HG02623 (cell line): ENCODE measurements around the gene GEMIN8.

ENCODE experiments used
- ATAC-seq: cut with Tn5 transposase; IDR thresholded peaks from one replicate; pipeline ENCODE4 v1.9.1; 2021; ENCODE audit warnings: moderate library complexity; ENCODE audit not compliant: unreplicated experiment

GEMIN8 gene

DNA sequence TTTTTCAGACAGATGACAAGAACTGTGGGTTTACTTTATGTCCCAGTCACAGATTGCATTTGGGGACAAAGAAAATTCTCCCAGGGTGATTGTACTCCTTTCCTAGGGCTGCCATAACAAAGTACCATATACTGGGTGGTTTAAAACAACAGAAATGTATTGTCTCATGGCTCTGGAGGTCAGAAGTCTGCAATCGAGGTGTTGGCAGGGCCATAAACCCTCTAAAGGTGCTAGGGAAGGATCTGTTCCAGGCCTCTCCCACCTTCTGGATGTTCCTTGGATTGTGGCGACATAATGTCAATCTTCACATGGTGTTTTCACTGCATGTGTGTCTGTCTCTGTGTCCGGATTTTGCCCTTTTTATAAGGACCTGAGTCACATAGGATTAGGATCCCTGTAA lies 12.3 kb downstream of the GEMIN8 start:
- ATAC-seq = no peak

DNA sequence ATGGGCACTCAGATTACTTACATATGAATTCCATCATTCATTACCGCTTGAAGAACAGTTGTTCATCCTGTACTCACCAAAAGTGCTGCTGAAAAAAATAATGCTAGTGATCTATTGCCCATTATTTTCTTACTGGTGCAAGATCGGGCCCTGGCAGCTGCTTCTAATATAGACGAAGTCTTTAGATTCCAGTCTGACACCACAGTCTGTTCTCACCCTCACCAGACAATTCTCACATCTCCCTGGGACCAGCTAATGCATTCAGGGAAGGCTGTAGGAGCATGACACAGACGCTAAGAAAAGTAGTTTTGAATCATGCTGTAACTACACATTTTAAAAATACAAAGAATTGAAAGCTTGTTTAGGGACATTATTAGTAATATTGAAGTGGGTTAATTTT lies 13.8 kb downstream of the GEMIN8 start:
- no peak for ATAC-seq

DNA sequence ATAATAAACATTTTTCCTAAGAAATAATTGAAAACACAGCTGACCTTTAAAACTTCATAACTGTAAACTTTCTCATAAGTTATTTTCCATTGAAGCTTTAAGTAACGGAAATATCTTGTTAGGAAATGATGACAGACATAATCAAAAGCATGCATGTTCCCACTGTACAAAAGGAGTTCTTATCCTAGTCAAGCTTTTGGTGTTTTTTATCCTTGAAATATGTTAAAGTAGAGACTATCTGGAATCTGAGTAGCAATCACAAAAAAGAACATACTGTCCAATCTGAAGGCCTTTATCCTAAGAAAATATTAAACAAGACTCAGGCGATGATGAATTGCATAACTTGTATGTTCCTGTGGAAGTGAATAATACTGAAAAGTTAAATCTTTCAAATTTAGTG lies 14.4 kb downstream of the GEMIN8 start:
- ATAC-seq = no peak

DNA sequence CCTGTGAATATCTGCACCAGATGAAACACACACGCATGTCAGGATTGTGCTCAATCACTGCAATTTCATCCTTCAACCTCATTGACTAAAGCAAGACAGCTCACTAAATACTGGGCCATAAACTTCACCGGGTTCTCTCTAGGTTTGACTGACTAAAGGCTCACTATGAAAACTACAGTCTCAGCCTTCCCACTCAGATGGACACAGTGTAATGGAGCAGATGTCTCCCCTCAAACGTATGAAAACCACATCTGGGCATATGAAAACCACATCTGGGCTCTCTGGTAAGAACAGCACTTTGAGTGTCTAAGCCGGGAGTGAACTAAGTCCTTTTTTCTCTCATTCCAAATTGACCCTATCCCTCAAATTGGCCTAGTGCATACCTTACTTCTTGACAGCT lies 15.2 kb downstream of the GEMIN8 start:
- ATAC-seq = no peak

DNA sequence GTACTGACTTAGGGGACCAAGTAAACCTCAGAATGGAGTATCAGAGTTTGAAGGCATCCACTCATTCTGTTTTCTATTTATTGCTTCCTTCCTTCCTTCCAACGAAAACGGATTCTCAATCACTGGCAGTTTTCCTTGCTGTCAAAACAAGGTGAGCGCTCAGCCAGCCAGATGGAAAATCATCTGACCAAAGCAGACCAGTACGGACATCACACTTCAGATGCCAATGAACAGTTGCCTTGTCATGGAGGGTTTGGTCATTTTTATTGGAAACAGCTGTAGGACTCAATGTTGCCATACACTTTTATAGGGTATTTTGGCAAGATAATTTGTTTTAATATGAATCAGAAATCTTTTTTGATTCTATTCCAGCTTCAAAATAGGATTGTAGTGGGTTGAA lies 16.6 kb downstream of the GEMIN8 start:
- ATAC-seq = no peak

DNA sequence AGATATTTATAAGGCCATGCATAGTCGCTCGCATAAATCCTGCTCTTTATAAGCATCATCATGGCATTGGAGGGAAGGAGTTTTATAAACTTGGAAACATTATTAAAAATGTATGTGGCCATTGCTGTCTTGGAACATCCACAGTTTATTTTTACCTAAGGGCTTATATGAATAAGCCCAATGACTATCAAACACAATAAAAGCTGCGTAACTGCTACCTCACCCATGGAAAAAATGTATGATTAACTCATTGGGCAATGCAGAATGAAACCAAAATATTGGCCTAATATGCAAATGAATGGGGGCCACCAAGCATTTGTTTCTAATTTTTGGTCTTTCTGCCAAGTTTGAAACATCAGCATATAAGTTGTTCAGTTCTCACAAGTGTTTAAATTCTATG lies 19.1 kb downstream of the GEMIN8 start:
- no peak for ATAC-seq

DNA sequence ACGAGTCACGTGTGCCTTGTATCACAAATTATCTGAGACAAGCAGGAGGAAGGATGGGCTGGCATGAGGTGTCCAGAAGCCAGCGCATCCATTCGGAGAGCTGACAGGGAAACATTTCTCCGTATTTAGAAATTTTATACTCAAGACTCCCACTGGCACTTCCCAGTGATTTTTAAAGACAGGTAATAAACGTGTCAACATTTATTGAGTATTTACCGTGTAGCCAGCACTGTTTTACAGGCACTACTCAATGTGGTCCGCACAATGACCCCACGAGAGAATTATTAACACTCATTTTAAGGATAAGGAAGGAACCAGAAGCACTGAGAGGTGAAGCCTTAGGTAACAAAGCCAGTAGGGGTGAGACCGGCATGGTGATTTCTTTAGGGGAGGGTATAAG lies 23.2 kb downstream of the GEMIN8 start:
- no peak for ATAC-seq

DNA sequence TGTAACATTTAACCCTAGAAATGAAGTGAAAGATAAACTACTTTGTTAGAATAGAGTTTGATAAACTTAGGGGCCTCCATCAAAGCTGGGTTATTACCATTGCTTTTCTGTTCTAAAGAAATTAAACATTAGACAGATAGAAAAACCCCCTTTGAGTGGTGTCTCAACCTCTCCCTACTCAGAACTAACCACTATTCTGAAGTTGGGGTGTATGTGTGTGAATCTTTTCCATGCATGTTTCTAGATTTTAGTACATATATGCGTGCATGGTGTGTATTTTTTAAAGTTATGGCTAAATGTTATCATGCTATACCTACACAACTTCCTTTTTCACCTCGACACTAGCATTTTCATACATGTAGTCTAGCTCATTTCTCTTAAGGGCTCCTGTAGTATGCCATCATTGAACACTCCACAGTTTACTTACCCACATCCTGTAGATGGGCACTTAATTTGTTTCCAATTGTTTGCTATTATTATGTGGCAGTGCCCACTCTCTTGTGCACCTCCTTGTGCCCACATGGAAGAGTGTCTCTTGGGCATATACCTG lies 25.7 kb downstream of the GEMIN8 start:
- no peak for ATAC-seq

DNA sequence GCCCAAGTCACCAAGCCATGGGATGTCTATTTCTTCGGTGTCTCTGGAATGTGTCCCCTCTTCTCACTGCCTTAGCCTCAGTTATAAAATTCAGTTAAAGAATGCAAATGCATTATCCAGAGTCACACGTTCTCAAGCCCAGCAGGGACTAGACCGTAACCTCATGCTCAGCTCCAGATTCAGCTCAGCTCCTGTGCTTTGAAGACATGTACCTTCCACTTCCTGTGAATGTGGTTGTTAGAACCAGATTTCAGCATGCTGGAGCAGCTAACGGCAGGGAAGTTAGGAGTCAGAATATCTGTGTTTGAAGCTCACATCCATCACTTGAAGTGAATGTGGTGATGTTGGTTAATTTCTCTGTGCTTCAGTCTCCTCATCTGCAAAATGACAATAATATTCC lies 26.7 kb downstream of the GEMIN8 start:
- no peak for ATAC-seq

DNA sequence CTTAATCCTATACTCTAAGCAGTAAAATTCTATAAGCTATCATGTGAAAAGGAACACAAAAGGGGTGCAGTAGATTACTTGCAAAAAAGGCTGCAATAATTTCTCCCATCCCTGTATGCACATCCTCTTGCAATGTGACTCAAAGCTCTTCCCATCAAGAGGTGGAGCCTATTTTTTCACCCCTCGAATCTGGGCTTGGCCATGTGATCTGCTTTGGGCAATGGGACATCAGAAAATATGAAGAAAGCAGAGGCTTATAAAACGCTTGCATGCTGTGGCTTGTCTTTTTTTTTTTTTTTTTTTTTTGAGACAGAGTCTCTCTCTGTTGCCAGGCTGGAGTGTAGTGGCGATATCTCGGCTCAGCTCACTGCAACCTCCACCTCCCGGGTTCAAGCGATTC lies 33.0 kb downstream of the GEMIN8 start:
- no peak for ATAC-seq

DNA sequence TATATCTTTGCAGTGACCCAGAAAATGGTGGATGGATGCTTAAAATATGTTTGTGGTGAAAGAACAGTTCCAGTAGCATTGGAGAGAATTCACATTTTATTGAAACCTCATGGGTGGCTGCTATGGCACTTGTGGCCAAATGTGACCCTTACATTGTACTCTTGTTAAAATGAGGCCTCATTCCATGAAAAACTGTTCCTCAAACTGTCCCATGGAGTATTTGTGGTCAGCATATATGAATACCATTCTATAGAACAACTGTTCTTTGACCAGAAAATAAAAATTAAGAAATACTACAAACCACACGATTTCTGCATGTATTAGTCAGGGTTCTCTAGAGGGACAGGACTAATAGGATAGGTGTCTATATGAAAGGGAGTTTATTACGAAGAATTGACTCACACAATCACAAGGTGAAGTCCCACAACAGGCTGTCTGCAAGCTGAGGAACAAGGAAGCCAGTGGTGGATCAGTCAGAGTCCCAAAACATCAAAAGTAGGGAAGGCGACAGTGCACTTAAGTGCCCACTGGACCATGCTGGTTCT lies 35.1 kb downstream of the GEMIN8 start:
- ATAC-seq = no peak

DNA sequence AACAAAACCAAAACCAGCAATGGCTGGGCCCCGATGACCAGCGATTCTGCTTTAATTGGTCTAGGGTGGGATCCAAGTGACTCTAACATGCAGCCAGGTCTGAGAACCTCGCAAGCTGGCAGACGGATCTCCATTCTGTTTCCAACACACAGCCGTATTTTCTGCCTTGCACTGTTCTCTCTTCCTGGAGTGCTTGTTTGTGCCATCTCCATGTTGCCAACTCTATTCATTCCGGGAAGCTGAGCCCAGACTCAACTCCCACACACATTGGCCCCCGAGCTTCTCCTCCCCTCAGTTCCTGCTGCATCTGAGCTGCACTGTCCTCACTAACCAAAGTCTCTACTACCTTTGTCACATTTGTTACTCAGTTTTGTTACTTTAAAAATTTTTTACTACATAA lies 35.6 kb downstream of the GEMIN8 start:
- no peak for ATAC-seq

DNA sequence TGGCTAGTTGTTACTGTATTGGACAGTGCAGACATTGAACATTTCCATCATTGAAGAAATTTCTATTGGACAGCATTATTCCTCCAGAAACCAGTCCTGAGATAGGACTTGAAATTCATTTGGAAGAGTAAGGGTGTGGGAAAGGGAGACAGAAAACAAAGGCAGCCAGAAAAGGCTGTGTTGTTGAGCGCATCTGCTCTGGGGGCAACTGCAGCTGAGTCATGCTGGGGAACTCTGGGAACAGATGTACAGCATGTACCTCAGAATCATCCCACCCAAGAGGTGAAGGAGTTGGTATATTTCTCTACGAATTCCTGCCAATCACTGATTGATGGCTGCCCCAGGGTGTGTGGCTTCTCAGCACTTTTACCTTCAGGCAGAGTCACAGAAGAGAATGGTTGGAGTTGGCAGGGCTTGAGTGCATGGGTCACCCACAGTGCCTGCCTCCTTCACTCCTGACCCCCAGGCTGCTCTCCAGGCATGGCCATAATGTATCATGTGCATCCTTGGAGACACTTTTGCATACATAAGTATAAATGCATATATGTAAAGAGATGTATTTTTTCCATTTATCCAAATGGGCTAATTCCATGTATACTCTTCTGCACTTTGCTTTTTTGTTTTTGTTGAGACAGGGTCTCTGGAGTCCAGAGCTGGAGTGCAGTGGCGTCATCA lies 39.4 kb downstream of the GEMIN8 start:
- no peak for ATAC-seq

DNA sequence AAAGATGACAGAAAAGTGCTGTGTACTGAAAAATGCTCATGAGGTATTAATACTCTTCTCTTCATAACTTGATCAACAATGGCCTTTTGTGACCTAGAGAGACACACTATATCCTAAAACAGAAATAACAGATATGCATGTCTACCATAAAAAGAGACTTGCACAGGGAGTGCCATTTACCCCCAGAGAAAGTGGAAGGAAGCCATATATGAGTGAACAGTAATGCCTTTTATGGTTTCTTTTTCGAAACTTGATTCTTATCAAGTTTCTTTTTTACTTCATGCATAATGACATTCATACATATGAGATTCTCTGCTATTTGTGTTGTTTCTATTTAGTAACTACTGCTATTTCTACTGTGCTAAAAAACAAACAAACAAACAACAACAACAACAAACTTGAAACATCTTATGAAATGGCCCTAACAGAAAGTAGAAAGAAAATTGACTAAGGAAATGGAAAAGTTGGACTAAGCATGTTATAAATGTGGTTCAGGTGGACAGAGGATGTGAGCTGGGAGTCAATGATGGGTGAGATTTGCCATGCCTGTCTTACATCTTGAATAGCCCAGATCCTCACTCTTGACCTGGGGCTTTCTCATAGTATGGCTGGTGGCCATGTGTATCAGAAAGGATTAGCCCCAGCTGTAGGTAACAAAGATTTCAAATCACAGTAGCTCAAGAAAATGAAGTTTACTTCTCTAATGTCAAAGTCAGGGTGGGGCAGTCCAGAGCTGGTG lies 43.8 kb downstream of the GEMIN8 start:
- ATAC-seq = peak; percentile 43

DNA sequence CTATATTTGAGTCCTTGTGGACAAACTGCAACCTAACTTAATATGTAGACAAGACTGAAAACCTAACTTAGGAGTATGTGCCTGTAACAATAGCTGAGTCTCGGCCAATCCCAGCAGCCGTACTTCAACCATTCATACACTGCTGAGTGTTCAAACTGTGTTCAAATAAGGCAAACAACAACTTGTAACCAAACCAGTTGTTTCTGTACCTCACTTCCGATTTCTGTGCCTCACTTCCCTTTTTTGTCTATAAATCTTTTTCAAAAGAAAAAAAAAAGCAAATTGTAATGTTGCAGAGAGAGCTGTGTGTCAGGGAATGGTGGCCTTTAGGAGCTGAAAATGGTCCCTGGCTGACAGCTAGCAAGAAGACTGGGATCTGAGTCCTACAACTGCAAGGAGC lies 46.0 kb downstream of the GEMIN8 start:
- no peak for ATAC-seq

DNA sequence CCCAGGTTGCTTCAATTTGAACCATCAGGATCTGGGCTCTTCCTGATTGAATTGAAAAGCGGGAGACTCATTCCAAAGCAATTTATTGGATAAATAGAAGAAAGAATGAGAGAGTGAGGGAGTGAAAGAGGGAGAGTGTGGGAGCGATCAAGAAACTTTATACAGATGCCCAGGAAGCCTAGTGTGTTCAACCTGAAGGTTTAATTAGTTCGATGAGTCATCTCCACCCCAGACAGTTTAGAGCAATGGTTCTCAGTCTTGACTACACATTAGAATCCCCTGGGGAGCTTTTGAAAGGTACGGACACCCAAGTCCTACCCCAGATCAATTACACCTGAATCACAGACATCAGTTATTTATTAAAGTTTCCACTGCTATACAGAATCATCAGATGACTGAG lies 61.5 kb downstream of the GEMIN8 start:
- ATAC-seq = no peak

DNA sequence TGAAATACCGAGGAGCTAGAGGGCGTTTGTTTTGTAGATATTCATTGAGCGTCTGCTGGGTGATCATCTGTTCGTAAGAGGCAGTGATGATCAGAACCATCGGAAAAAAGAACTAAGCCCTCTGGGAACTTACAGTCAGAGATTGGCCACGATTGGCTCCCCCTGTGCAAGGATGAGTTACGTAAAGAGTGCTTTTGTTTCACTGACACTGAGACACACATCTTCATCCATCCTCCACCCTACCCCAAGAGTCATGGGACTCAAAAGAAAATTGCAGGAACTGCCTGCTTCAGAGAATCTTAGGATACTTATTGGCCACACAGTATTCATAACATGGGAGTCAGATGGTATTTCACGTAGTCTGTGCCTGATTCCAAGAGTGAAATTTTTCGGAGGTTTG lies 62.1 kb downstream of the GEMIN8 start:
- no peak for ATAC-seq

DNA sequence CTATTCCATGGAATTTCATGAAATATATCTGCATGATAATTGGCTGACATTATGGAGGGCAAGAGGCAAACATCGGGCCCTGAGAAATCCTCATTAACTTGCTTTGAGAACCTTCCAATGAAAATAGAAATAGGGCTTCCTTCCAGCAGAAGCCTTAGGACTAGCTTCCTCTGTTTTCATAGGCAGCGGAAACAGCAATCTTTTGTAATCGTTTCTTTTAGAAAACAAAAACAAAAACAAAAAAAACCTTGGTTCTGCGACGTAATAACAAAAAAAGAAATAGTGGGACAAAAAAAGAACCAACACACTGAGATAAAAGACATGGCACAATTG lies 62.9 kb downstream of the GEMIN8 start:
- ATAC-seq = no peak

DNA sequence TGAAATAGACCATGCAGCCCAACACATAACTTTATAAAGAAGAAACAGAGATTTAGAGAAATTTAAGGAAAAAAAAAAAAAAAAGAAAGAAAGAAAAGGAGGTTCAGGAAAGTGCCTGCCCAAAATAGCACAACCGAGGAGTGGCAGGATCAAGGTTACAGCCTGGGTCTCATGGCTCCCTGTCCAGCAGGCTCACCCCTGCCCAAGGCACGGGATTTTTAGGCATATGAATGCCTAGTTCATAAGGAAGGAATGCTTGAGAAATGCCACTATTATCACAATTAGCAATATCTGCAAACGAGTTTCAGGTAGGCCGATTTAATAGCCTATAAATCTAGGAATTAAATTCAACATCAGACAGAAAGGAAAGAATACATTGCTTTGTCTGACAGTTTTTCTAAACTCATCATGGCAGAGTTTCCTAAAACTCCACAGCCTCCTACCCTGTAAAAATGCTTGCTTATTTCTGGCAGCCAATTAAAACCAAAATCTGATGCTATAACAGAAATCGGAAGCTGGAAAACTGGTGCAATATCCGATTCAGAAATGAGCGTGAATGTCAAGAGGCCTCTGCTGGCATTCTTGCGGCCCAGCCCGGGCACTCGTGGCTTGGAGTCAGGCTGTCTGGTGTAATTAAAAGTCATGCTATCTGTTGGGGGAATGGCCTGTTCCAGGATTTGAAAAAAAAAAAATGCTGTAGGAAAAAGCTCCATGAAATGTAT lies 63.5 kb downstream of the GEMIN8 start:
- ATAC-seq = no peak

DNA sequence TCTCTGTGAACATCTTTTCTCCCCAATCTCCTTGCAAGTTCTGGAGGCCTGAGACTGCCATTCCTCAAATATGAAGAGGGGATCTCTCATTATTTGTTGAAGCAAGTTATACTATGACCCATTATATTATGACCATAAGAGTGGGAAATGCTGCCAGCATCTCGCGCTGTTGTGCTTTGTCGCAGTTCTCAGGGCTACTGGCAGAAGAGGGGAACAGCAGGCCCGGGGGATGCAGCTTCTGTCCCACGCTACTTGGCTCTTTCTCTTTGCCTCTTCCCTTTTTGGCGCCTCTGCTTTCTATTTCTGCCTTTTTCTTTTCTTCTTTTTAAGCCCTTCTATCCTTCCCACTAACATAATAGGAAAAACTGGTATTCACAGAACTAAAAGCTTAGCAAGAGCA lies 64.2 kb downstream of the GEMIN8 start:
- ATAC-seq = no peak

DNA sequence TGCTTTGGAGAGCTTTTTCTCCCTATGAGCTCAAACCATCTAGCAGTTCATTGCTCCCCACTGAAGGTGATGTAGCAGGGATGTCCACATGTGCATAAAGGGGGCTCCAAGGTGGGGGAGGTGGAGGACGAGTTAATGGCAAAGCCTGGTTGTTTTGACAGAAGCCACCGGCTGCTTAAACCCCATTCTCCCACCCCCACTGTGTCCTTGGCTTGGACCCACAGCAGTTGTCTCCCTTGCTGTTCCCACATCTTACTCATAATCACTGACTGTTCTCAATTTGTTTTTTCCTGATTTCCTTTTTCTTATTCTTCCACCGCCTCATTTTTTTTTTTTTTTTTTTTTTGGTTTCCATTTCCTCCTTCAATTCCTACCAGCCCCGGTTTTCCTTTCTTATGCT lies 72.7 kb downstream of the GEMIN8 start:
- no peak for ATAC-seq
